ENCODE measurements around the gene LHFPL3. TPM values are rescaled to one million over a fixed set of nuclear protein-coding genes. Genes with fewer than 3 reads are reported as not detected.
"Not testable (repeated sequence)": the region's sequence is repeated elsewhere in the genome, so short reads cannot be mapped to it uniquely, and the experiment has no call there.

The LHFPL3 gene
- total RNA-seq, 1 donor from 2014 or later, result not detected

DNA sequence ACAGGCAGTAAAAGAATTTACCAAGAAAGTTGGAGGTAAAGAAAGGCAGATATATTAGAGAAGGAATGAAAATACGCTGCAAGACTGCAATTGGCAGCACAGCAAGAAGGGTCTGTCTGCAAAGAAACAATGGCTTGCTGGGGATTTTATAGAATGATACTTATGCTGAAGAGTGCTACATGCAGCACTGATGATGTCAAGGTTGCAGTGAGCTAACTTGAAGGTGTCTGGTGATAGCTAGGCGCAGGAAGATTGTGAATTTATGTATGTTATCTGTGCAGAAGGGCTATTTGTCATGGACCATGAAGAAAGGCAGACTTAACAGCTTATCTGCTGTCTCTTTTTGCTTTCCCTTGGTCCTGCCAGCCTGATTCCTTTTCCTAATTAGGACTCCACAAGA is 366.3 kb downstream of the LHFPL3 start:
- DNase-seq (ENCODE audit: low read depth in 2 of 2), result no peak

DNA sequence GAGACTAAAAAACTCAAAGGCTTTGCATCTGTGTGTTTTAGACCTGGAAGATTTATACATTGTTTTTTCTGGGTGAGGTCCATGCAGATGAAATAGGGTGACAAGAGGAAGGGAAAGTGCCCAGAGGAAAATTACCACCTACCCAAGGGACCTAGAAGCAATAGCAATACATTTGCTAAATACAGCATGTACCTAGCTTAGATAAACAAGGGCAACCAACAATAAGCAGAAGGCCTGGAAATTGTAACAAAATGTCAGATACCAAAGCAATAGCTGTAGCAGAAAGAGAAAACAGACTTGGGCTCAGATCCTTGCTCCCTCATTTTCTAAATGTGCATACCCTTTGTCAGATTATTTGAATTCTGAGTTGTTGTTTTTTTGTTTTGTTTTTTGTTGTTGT is 367.2 kb downstream of the LHFPL3 start:
- no peak for DNase-seq (ENCODE audit: low read depth in 2 of 2)

DNA sequence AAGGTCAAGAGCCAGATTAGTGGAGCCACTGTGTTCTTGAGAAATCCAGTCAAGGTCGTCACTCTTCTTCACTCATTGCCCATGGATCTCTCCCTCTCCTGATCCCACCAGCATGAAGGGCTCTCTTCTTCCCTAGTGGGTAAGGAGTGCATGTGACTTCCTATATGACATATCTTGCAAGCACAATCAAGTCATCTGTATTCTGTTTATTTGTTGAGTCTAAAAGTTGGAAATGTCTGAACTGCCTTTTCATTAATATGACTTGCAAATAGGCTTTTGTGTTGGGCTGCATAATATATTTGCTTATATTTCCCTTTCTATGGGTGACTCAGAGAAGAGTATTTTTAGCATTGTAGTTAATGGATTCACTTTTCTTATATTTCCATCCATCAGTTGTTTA is 371.9 kb downstream of the LHFPL3 start:
- DNase-seq (ENCODE audit: low read depth in 2 of 2), result no peak

DNA sequence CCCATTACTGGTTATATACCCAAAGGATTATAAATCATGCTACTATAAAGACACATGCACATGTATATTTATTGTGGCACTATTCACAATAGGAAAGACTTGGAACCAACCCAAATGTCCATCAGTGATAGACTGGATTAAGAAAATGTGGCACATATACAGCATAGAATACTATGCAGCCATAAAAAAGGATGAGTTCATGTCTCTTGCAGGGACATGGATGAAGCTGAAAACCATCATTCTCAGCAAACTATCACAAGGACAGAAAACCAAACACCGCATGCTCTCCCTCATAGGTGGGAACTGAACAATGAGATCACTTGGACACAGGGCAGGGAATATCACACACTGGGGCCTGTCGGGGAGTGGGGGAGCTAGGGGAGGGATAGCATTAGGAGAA is 392.6 kb downstream of the LHFPL3 start:
- DNase-seq (ENCODE audit: low read depth in 2 of 2), result not testable (repeated sequence)

DNA sequence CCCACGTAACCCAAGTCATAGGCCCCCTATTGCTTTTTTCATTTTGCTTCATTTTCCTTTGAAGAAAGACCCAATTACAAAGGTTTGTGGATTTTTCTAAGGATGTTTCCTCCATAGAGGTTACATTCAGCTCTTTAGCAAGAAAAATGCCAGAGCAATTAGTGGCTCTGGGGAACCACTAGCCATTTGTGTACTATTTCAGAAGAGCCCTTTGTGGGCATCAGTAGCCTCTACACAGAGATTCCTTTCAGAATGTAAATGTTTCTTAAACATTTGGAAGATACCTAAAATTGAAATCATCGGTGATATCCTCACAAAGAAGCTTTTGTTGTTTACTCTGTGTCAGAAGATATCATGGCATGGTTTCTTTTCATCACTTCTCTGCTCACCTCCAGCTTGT is 394.6 kb downstream of the LHFPL3 start:
- no peak for DNase-seq (ENCODE audit: low read depth in 2 of 2)

DNA sequence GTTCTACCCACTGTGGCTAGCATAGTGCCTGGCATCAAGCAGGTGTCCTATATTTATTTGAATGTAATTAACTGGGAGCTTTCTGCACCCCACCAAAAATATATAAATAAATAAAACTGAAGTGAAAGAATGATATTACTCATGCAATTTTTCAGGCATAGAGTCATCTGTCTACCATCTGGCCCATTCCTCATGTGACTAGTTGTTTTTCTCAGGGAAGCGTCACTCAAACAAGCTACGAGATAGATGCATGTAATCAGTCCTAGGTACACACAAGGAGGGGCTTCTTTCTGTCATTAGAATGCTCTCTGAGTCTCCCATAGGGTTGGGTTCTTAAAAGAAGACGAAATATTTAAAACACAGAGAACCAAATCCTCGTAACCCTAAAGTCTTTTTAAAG is 430.1 kb downstream of the LHFPL3 start:
- DNase-seq (ENCODE audit: low read depth in 2 of 2), result no peak

DNA sequence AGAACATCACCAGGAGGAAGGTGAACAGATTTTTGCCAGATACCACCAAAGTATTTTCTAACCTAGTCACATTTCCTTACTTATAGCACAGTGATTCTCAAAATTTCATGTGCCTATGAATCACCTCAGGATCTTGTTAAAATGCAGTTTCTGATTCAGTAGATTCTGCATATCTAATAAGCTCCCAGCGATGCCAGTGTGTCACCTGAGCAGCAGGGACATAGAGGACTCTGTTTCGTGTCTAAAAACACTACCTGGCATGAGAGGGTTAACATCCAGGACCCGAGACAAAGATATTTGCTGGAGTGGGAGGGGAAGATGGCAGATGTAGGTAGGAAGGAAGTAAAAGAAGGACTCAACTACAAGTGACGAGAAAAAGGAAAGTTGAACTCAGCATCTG is 433.5 kb downstream of the LHFPL3 start:
- no peak for DNase-seq (ENCODE audit: low read depth in 2 of 2)

DNA sequence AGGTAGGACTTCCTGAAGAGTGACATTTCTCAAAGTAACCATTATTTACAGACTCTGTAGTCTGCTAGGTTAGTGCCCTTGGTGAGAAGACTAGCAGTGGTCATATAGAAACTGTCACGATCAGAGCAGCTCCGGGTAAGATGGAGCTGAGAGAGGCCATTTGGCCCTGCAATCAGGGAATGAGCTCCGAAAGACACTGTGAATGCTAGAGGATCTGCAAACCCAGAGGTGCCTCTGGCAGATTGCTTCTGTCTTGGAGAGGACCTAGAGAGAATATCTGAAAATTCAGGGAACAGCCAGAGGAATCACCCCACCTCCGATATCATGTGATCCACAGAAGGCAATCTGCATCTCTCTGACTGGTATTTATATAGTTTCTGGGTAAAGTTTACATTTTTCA is 438.7 kb downstream of the LHFPL3 start:
- DNase-seq (ENCODE audit: low read depth in 2 of 2), result no peak

DNA sequence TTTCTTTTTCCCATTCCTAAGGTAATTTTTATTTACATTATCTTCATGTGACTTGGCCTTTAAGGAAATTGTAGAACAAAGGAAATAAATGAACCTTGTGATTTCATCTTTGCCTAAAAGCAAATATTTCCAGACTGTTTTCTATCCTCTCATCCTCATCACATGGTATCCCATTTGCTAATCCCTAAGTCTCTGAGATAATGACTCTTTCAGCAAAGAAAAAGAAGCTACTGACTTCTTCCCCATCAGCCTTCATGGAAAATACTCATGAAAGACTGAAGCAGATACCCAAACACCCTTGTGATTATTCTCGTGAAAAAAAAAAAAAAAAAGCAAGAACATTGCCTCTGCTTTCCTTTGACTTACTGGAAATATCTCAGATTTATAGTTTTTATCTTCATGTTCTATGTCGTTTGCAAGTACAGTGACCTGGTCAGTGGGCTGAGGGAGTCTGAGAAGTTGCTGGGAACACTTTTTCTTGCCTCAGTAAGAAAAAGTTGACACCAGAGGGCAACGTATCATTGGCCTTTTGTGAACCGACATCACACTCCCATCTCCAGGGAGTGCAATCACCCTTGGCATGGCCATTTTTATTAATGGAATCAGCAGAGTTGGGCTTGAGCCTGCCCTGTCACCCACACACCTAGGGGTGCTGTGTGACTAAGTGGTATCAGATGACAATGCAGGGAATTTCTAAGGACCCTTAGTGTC is 439.6 kb downstream of the LHFPL3 start:
- DNase-seq (ENCODE audit: low read depth in 2 of 2), result no peak

DNA sequence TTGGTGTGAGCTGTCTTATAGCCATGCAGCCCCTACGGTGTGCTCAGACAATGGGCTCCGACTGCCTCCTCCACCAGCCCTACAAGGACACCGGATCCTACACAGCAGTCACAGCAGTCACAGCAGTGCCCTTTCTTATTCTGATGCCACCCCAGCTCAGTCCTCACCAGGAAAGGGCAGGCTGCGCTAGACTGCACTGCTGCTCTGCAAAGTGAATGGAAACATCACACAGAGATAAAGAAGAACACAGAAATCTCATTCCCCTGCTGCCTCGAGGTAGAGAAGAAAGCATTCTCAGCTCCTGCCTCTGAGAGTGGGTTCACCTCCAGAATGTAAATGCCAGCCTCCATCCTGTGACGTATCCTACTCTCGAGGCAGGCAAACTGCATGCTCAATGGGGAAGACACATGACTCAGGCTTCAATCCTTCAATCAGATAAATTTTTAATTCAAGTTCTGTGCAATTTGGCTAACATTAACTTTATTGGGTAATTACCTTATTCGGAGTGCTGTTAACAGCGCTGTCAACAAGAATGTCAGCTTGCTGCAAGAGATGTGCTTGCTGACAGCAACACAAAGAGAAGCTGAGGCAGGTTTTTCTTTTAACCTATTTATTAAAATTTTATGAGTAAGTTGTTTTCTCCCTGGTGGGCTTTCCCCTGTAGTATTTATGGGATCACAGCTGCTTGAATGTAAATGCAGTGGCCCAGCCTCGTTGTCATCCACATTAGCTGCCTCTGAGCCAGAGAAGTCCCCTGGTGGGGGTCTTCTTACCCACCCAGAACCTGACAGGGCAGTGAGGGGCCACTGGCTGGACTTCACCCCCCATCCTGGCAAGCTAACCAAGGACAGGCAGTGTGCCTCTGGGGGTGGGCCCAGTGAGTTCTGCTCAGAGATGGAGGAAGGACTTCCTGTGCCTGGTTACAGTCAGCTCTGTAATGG is 444.3 kb downstream of the LHFPL3 start:
- DNase-seq (ENCODE audit: low read depth in 2 of 2), result no peak

DNA sequence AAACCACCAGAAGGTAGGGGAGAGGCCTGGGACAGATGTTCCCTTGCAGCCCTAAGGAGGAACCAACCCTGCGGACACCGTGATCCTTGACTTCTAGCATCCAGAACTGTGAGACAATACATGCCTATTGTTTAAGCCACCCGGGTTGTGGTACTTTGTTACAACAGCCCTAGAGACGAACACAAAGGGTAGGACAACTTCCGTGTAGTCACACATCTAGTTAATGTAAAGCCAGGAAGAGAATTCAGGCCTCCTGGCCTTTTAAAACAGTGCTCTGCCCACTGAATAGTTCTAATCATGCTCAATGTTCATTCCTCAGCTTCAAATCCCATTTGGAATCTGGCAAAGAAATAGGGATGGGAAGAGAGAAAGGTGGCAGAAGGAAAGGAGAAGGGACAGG is 445.4 kb downstream of the LHFPL3 start:
- DNase-seq (ENCODE audit: low read depth in 2 of 2), result no peak

DNA sequence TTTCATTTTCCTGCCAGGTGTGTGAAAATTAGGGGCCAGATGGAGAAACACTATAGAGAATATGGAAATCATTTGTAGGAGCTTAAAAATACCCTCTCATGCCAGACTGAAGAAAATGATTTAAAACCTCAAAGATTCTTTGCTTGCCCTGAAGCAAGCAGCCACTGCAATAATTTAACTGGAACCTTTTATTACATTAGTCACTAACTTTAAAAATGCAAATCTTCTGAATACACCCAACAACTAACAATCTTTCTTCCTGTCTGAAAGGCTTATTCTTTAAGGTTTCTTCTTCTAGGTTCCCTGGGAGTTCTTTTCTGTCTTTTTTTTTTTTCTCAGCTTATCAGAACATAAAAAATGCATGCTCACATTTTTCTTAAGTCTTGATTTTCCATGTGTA is 447.1 kb downstream of the LHFPL3 start:
- DNase-seq (ENCODE audit: low read depth in 2 of 2), result no peak

DNA sequence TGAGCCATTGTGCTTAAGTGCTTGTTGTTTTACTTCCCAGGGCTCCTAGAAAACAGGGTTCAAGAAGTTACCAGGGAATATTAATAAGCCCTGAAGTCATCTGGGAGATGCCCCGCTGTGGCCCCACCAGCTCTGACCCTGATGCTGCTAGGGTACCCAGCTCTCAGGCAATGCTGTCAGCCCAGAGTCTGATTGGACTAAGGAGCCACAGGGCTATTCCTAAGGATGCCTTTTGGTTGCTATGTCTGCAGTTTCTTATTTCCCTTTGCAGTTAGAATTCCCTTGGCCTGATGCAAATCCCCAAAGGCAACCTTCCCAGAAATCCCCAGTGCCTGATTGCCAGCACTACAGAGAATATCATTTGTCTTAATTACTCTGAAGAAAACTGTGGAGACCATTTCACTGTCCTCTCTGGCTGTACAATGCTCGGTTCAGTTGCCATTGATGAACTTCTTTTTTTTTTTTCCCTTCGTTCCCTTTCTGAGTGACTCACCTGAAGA is 448.9 kb downstream of the LHFPL3 start:
- DNase-seq (ENCODE audit: low read depth in 2 of 2), result no peak

DNA sequence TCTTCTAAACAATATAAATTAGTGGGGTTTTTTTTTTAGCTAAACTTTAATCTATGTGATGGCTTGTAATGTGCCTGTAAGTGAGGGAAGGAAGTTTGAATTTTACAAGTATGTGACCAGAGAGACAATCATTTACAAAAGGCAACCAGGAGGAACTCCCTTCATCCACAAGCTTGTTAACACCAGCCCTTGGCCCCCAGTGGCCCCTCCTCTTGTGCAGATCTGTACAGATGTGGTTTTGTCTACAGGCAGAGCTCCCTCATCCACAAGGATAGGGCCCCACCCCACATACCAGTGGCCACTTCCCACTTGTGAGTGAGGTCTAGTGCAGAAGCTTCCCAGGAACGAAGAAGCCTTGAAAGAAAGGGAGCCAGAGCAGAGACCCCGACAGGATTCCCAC is 451.5 kb downstream of the LHFPL3 start:
- DNase-seq (ENCODE audit: low read depth in 2 of 2), result no peak

DNA sequence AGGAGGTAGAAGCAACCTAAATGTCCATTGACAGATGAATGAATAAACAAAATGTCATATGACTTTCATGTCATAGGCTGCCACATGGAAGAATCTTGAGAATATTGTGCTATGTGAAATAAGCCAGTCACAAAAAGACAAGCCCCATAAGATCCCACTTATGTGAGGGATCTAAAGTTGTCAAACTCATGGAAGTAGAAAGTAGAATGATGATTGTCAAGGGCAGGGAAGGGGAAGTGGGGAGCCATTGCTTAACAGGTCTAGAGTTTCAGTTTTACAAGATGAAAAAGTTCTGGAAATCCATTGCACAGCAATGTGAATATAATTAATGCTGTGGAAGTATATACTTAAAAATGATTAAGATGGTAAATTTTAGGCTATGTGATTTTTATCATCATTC is 456.3 kb downstream of the LHFPL3 start:
- DNase-seq (ENCODE audit: low read depth in 2 of 2), result no peak

DNA sequence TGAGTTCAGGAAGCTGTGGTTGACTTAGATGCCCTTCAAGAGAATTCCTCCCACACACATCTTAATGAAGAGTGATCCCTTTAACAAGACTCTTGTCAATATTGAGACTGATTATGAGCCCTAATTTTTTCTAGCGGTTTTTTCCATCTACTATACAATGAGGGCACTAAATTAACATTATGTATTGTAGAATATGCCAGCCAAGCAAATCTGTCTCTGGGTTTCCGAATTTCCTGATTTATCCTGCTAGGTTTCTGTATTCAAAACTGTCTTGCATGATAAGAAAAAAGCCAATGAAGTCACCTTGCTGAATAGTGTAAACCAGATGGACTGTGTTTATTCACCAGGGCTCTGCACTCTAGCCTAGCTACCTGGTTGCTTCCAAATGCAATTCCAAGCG is 461.4 kb downstream of the LHFPL3 start:
- DNase-seq (ENCODE audit: low read depth in 2 of 2), result no peak

DNA sequence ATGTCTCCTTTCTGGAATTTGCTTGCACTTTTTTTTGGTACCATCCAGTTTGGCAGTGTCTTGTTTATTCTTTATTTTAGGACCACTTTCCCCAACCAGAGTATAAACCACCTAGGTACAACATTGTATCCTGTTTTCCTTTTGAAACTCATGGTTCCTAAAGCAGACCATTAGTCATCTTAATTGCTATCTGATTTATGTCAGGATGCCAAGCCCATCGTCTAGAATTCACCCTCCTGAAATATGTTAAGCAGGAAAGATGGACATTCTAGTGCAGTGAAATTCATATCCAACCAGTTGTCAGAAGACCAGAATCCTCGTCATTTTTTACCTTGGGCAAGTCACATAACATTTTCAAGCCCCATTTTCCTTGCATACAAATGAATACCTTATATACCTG is 462.0 kb downstream of the LHFPL3 start:
- DNase-seq (ENCODE audit: low read depth in 2 of 2), result no peak

DNA sequence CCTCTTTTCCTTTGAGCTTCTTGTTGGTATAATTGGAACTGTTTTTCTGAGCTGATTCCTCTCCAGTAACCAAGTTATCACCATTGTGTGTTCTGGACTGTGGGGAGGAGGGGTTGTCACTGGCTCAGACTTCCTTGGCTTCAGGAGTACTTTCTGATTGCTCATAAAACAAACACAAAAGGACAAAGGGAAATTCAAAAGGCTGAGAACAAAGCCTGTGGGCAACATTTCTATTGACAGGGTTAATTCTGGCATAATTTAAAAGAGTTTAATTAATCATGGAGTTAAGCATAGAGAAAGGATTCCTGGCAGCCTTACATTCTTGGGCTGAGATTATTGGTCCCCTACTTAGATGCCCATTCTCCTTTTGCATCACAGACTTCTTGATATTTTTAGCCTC is 462.7 kb downstream of the LHFPL3 start:
- DNase-seq (ENCODE audit: low read depth in 2 of 2), result peak; percentile 16 to 18

DNA sequence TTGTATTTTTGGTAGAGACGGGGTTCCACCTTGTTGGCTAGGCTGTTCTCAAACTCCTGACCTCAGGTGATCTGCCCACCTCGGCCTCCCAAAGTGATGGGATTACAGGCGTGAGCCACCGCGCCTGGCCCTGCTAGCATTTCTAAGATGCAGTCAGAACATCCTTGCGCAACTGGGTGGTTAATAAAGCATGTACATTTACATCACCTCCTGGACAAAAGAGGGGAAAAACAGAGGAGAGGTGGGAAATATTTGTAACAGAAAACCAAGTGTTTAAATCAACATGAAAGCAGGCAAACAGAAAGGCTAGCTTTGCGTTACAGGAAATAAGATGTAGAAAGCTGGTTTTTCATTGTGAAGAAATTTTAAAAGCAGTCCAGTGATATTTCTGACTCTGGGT is 464.7 kb downstream of the LHFPL3 start:
- DNase-seq (ENCODE audit: low read depth in 2 of 2), result no peak

DNA sequence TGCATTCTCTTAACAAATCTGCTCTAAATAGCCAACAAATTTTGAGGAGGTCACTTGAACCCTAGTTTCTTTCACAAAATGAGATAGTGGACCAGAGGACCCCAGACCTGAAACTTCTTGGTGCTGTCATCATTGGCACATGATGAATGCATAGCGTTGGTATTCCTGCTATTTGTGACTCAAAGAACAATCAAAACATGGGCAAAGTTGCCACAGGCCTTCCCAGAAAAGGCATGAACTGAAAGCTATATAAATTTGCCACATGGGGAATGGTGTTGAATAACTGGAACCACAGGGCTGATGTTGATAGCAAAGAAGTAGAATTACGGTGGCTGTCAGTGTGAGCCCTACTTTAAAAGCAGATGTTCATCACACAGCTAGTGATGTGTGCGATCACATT is 465.8 kb downstream of the LHFPL3 start:
- DNase-seq (ENCODE audit: low read depth in 2 of 2), result no peak

DNA sequence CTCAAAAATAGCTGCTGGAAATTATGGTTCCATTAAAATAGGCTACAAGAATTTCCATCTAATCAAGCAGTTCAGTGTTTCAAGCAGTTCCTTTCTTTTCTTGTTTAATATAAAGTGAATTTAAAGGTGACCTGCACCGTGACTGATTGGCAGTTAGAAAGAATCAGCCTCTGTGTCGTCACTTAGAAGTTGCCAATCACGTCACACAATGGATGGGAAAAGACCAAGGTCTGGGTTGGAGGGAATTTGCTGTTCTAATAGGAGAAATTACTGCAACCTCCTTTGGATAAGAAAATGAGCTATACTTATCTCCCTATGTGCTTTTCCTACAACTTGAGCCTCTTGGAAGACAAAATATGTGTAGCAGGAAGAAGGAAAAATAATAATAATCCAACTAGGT is 466.2 kb downstream of the LHFPL3 start:
- no peak for DNase-seq (ENCODE audit: low read depth in 2 of 2)

DNA sequence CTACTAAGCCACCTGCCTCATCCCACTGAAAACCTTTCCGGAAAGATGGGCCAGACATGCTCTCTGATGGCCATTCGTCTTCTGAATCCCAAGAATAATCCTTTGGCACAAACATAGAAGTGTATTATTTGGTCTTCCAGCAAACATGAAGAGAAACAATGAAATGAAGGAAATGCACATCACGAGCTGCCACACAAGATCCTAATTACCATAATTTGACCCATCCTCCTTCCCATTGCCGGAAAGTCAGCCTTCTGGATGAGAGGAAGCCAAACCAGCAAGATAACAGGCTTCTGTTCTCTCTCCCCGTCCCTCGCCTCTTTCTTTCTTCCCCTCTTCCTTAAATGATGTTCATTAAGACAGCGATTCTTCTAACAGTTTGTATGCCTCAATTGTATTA is 466.7 kb downstream of the LHFPL3 start:
- no peak for DNase-seq (ENCODE audit: low read depth in 2 of 2)

Data from lung microvascular endothelial cell (primary cell).